NT2/D1 (cell line): Measurements from ENCODE around the gene ITIH4.

ENCODE experiments used
- DNase-seq: peaks from one replicate; pipeline ENCODE4 v3.0.0-alpha.2; 2011; ENCODE audit warnings: low read depth, low spot score
- H3K27me3 ChIP-seq: 2 replicates; pipeline ENCODE4 v1.6.0; 2011; ENCODE audit warnings: mild to moderate bottlenecking; ENCODE audit not compliant: insufficient read length, insufficient read depth
- H3K36me3 ChIP-seq: 2 replicates; pipeline ENCODE4 v1.6.1; 2011; ENCODE audit warnings: mild to moderate bottlenecking, low read length, mixed read lengths; ENCODE audit not compliant: insufficient read depth, insufficient read length
- H3K4me1 ChIP-seq: 2 replicates; pipeline ENCODE4 v1.5.1; 2011; ENCODE audit not compliant: insufficient read depth, insufficient read length
- H3K4me3 ChIP-seq: 2 replicates; pipeline ENCODE4 v1.5.1; 2011; ENCODE audit warnings: low read depth; ENCODE audit not compliant: insufficient read length
- H3K9ac ChIP-seq: 2 replicates; pipeline ENCODE4 v1.6.0; 2011; ENCODE audit warnings: low read depth; ENCODE audit not compliant: insufficient read length
- H3K9me3 ChIP-seq: 2 replicates; pipeline ENCODE4 v1.5.1; 2011; ENCODE audit warnings: mild to moderate bottlenecking, low read length; ENCODE audit not compliant: insufficient read depth
- SUZ12 ChIP-seq: IDR thresholded peaks from 2 replicates; pipeline ENCODE4 v1.6.1; 2011; ENCODE audit not compliant: insufficient read length, insufficient read depth; ENCODE audit errors: extremely low read depth
- YY1 ChIP-seq: IDR thresholded peaks from 2 replicates; pipeline ENCODE4 v1.6.1; 2011; ENCODE audit not compliant: insufficient read length, insufficient read depth
- ZNF274 ChIP-seq: IDR thresholded peaks from 2 replicates; pipeline ENCODE4 v1.6.1; 2011; ENCODE audit warnings: mild to moderate bottlenecking, low read depth, low read length

The ITIH4 gene

GRCh38 chr3:52787672-52788625 is 42.5 kb downstream of the ITIH4 start:
- no peaks in the 10 kb centered on the region for H3K9me3 ChIP-seq
- no peak for DNase-seq
- H3K4me1 ChIP-seq: peaks cover 3% of the 10 kb centered on the region
- TF ChIP-seq YY1: no peak
- no peak for TF ChIP-seq ZNF274
- TF ChIP-seq SUZ12: no peak
- no peak overlapping the region for H3K9ac ChIP-seq
- H3K27me3 ChIP-seq: peaks cover 5% of the 10 kb centered on the region
- no peaks in the 10 kb centered on the region for H3K36me3 ChIP-seq
- no peak overlapping the region for H3K4me3 ChIP-seq

- Histone ChIP-seq H3K9me3 (no peaks in the 10 kb centered on the region), H3K4me1 (peaks cover 3% of the 10 kb centered on the region), H3K27me3 (peaks cover 5% of the 10 kb centered on the region), H3K9ac (no peak overlapping the region), H3K4me3 (no peak overlapping the region), H3K36me3 (no peaks in the 10 kb centered on the region)
- TF ChIP-seq YY1 (no peak), ZNF274 (no peak)
- DNase-seq: no peak
Observed at GRCh38 chr3:52787246-52787645, 43.2 kb downstream of the ITIH4 start.

- TF ChIP-seq YY1 (no peak), ZNF274 (no peak), SUZ12 (no peak)
- H3K36me3 ChIP-seq: no peaks in the 10 kb centered on the region
- DNase-seq: no peak
- no peak overlapping the region for H3K4me3 ChIP-seq
- H3K27me3 ChIP-seq: peaks cover 7% of the 10 kb centered on the region
- peaks cover 5% of the 10 kb centered on the region for H3K4me1 ChIP-seq
- H3K9ac ChIP-seq: no peak overlapping the region
- no peaks in the 10 kb centered on the region for H3K9me3 ChIP-seq
Observed at GRCh38 chr3:52786330-52787215, 43.9 kb downstream of the ITIH4 start.

GRCh38 chr3:52784931-52785590 is 45.4 kb downstream of the ITIH4 start:
- Histone ChIP-seq H3K27me3 (peaks cover 10% of the 10 kb centered on the region), H3K9ac (no peak overlapping the region), H3K36me3 (no peaks in the 10 kb centered on the region), H3K4me3 (no peak overlapping the region), H3K9me3 (no peaks in the 10 kb centered on the region), H3K4me1 (peaks cover 5% of the 10 kb centered on the region)
- DNase-seq: no peak
- TF ChIP-seq SUZ12 (no peak), ZNF274 (no peak), YY1 (no peak)

- no peak for TF ChIP-seq SUZ12
- no peak for TF ChIP-seq ZNF274
- TF ChIP-seq YY1: no peak
- H3K36me3 ChIP-seq: no peaks in the 10 kb centered on the region
- H3K4me1 ChIP-seq: peaks cover 5% of the 10 kb centered on the region
- no peaks in the 10 kb centered on the region for H3K9me3 ChIP-seq
- H3K9ac ChIP-seq: no peak overlapping the region
- DNase-seq: no peak
- H3K27me3 ChIP-seq: peaks cover 12% of the 10 kb centered on the region
- H3K4me3 ChIP-seq: no peak overlapping the region
Observed at GRCh38 chr3:52784021-52784621, 46.4 kb downstream of the ITIH4 start.

GRCh38 chr3:52783211-52783555 is 47.3 kb downstream of the ITIH4 start:
- DNase-seq: no peak
- Histone ChIP-seq H3K9ac (no peak overlapping the region), H3K4me3 (no peak overlapping the region), H3K27me3 (peaks cover 11% of the 10 kb centered on the region), H3K4me1 (peaks cover 5% of the 10 kb centered on the region), H3K36me3 (no peaks in the 10 kb centered on the region), H3K9me3 (no peaks in the 10 kb centered on the region)
- TF ChIP-seq SUZ12: no peak
- no peak for TF ChIP-seq YY1
- TF ChIP-seq ZNF274: no peak
